ENCODE results near the gene PAX2.

PAX2 gene

DNA sequence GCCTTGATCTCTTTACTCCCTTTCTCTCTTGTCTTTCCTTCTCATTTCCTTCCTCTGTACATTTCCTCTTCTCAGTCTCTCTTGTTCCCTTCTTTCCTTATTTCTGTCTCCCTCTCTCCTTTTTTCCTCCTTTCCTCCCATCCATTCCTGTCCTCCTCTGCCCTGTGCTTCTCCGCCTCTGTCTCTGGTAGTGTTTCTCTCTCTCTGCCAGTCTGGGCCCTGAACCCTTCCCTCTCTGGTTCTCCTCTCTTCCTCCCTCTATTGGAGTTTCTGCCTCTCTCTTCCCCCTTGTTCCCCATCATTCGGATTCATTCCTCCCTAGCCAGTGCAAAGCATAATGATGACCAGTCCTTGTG lies 13.2 kb upstream of the PAX2 start:
- no peak overlapping the region for H3K27ac ChIP-seq
- TF ChIP-seq, protein P1, sequence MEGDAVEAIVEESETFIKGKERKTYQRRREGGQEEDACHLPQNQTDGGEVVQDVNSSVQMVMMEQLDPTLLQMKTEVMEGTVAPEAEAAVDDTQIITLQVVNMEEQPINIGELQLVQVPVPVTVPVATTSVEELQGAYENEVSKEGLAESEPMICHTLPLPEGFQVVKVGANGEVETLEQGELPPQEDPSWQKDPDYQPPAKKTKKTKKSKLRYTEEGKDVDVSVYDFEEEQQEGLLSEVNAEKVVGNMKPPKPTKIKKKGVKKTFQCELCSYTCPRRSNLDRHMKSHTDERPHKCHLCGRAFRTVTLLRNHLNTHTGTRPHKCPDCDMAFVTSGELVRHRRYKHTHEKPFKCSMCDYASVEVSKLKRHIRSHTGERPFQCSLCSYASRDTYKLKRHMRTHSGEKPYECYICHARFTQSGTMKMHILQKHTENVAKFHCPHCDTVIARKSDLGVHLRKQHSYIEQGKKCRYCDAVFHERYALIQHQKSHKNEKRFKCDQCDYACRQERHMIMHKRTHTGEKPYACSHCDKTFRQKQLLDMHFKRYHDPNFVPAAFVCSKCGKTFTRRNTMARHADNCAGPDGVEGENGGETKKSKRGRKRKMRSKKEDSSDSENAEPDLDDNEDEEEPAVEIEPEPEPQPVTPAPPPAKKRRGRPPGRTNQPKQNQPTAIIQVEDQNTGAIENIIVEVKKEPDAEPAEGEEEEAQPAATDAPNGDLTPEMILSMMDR (conservative IDR thresholded peaks at IDR 0.05), result no peak

DNA sequence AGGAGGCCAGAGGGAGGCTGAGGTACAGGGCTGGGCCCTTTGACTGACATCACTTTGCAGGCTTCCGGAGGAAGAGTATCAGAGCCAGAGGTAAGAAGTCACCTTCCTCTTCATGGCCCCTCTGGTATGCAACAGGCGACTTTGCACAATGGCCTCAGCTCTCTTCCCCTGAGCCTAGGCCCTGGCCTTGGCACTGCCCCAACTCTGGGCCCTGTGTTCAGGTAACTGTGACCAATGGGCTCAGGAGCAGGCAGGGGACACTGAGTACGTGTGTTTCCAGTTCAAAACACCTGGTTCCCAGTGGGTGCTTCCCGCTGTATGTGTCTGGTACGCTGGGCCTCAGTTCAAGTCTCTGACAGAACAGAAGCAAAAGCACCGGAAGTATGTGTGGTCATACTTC lies 12.1 kb upstream of the PAX2 start:
- H3K27ac ChIP-seq, result no peak overlapping the region
- TF ChIP-seq, protein P1 (conservative IDR thresholded peaks at IDR 0.05), result no peak

DNA sequence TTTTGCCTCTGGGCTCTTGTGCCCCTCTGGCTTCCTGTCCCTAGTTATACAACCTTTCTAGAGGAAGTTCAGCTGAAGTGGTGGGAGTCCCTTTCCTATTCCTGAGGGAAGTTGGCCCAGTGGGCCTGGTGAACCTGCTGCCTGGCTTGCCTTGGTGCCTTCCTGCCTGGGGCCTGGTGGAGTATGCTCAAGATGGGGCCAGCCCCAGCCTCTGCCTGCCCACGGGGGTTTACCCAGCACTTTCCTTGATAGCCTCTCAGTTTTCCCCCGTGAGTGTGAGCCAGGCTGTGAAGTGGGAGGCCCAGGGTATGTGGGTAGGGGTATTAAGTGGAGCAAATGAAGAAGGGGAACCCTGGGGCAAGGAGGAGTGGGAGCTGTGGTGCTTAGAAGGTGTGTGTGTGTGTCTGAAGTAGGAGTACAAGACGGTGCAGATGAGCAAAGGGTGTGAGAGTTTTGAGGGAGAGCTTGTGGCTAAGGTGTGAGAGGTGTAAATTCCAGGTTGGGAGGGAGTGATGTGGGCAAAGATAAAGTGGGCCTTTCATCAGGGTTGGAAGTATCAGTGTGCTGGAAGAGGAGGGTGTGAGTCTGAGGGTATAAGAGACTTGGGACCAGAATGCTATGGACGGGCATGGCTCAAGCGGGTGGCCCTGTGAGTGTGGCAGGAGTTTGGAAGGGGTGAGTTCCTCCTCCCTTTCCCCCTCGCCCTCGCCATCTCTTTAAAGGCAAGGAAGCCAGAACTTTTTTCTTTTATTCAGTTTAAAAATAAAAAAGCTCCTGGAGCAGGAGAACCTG lies 10.9 kb upstream of the PAX2 start:
- TF ChIP-seq, protein P1 (conservative IDR thresholded peaks at IDR 0.05), result no peak
- no peak overlapping the region for H3K27ac ChIP-seq

DNA sequence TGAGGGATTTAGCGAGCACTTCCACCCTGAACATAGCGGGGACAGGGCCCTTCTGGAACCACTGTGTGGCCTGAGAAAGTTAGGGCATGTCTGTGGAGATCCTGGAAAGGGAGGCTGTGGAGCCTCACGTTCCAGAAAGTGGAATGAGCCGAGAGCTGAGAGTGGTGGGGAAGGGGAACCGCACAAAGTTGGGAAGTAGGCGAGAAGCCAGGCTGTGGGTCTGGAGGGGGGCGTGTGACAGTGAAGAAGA lies 10.4 kb upstream of the PAX2 start:
- no peak overlapping the region for H3K27ac ChIP-seq
- TF ChIP-seq, protein P1 (conservative IDR thresholded peaks at IDR 0.05), result no peak

DNA sequence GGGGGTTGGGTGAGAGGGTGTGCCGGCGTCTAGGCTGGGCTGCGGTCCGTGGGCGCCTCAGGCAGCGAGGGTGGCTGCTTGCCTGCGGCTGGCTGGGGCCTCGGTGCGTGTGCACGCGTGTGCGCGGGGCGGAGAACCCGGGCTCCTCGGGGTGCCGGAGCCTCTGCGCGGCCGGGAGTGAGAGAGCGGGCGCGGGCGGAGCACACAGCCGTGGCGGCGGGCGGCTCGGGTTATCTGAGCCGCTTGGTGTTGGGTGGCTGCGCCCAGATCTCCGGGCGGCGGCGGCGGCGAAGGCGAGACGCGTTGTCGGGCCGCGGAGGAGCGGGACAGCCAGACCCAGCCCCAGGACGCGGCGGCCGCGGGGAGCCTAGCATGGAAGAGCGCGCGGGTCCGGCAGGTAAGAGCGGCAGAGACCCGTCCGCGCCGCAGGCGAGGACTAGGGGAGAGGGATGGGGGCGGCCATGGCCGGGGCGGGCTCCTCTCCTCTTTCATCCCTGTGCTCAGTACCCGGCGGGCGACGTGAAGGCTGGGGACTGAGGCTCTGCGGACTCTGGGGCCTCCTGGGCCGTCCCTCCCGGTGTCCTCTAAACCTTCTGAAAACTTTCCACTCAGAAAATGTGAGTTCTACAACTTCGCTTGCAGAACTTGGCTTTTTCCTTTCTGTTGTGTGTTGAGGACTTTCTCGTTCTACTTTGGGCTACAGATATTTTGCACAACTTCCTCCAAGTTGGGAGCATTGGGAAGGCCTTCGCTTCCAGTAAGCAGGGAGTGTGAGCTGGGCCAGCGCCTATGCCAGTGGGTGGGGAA lies 9.8 kb upstream of the PAX2 start:
- H3K27ac ChIP-seq, result no peak overlapping the region
- TF ChIP-seq, protein P1 (conservative IDR thresholded peaks at IDR 0.05), result no peak

DNA sequence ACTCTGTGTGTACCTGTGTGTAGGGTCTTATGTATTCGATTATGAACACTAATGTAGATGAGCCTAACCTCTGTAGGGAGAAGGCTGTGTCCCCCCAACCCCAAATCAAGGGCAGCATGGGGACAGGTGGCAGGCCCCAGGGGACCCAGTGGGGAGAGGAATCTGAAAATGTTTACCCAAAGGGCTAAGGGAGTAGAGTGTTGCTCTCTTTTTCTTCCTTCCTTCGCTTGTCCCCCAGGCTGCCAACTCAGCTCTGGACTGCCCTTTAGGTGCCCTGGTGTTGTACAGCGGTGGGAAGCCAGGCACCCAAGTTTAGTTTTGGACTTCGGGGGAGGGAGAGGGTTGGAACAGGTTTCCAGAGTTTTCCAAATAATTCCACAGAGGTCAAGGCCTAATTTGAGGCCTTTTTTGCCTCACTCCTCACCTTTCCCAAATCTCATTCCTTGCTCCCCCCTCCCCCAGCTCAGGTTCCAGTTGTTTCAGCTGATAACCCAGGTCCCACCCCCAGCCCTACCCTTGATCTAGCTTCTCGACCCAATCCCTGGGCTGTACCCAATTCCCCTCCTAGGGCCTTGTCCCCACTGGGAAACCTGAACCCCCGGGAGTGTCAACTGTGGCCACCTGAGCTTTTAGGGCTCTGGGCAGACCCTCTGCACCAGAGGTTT lies 9.1 kb upstream of the PAX2 start:
- H3K27ac ChIP-seq, result no peak overlapping the region
- TF ChIP-seq, protein P1 (conservative IDR thresholded peaks at IDR 0.05), result no peak

DNA sequence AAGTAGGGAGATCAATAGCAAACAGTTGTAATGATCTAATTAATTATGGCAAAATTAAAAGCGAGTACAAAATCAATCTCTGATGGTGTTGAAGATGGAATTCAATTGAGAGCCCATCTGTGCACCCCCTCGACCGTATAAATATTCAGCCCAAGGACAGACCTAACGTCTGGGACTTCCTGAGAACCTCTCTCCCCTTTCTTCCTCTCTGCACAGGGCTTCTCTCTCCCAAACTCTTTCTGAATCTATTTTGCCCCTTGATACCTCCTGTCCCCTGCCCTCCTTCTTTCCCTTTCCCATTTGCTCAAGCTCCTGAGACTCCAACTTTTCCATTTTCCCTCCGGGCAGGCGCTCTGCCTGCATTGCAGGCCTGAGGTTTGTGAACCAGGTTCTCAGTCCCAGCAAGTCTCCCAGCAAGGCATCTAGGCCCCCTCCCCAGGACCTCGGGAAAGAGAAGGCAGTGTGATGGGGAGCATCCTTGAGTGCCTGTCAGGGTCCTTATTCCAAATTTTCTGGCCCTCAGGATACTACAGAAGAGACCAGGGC lies 8.5 kb upstream of the PAX2 start:
- TF ChIP-seq, protein P1 (conservative IDR thresholded peaks at IDR 0.05), result no peak

More for the DNA sequence above, 8.5 kb upstream of the PAX2 start:
- H3K27ac ChIP-seq, result no peak overlapping the region

Measured in VCaP (cell line).